Right lobe of liver (tissue), 6 donors: ENCODE results near the gene CYTH2. TPM values are rescaled to one million over a fixed set of nuclear protein-coding genes. Genes with fewer than 3 reads are reported as not detected.

Experiments used
- ATAC-seq, 4 donors: fragments of 200-7000 bp; cut with Tn5 transposase; one replicate each; pipeline ENCODE4 v1.9.1; 2020; ENCODE audit warnings: mild to moderate bottlenecking in 4 of 4, moderate library complexity in 4 of 4
- DNase-seq, 3 donors: peaks; one replicate each; pipeline ENCODE4 v3.0.0-alpha.2; 2020
- H3K27ac ChIP-seq, 3 donors: fragments of 200-600 bp; one replicate each; pipeline ENCODE4 v1.8.0; 2022
- H3K27me3 ChIP-seq, 2 donors: fragments of 200-600 bp; one replicate each; pipeline ENCODE4 v1.8.0; 2022
- H3K36me3 ChIP-seq, 4 donors: fragments of 200-600 bp; sonication (generic) in 1 of 4; one replicate each; pipeline versions ENCODE4 v1.5.1 to v1.8.0; 2017 to 2022; ENCODE audit warnings: control low read depth in 1 of 4
- H3K4me1 ChIP-seq, 4 donors: fragments of 200-600 bp; sonication (generic) in 1 of 4; one replicate each; pipeline versions ENCODE4 v1.5.1 to v1.8.0; 2017 to 2022; ENCODE audit warnings: control low read depth in 1 of 4
- H3K4me3 ChIP-seq, 3 donors: fragments of 200-600 bp; one replicate each; pipeline ENCODE4 v1.8.0; 2022
- H3K9me3 ChIP-seq, 4 donors: fragments of 200-600 bp; sonication (generic) in 1 of 4; one replicate each; pipeline versions ENCODE4 v1.5.1 to v1.8.0; 2017 to 2022; ENCODE audit warnings: control low read depth in 1 of 4
- CTCF ChIP-seq, 4 donors: fragments of 200-600 bp in 3 of 4; fragments of 450-650 bp in 1 of 4; IDR thresholded peaks; one replicate each; pipeline versions ENCODE4 v1.5.1 to v1.8.0; 2016 to 2022; ENCODE audit warnings: antibody characterized with exemption in 4 of 4, mild to moderate bottlenecking in 2 of 4
- POLR2A ChIP-seq: fragments of 450-650 bp; IDR thresholded peaks from one replicate; pipeline ENCODE4 v1.6.1; 2017; ENCODE audit warnings: antibody characterized with exemption, mild to moderate bottlenecking
- WGBS: methylation state at CpG from one replicate; pipeline ENCODE4 v1.1.6; 2018; ENCODE audit warnings: low coverage, low lambda C conversion rate; ENCODE audit not compliant: insufficient coverage; ENCODE audit errors: missing lambda C conversion rate; 5-methylcytosine and 5-hydroxymethylcytosine counted together
- intact Hi-C, 2 donors: fragments of 100-400 bp; cut with DNase I; formaldehyde crosslinking; loops; one replicate each; pipeline versions ENCODE4 v1.11.2 to v1.14.1; 2022
- total RNA-seq, 6 experiments: library from RNA; depleted of rRNA in 2 of 6; stranded (reverse); fragments of >200 nt in 2 of 6; fragmentation: NEBNext Ultra II Directional in 3 of 6; extraction: Animal tissue kit (Norgen Biotek cat#: 25700) in 3 of 6; gene quantifications; one replicate each; pipeline versions ENCODE4 v1.1.0 to v1.2.4, GENCODE V29; 2016 to 2023
- donor health status: DM: no; HTN: yes; CAD: no.
- donor health status: DM: no; HTN: no; CAD: no.
- donor health status: DM: no; HTN: no; CAD: no.
- donor health status: DM: no; HTN: yes; CAD: no.
- donor health status: DM: no; HTN: yes; CAD: no.

The CYTH2 gene
- total RNA-seq, 6 experiments from 2014 or later, result 7.7 to 22.7 (median 13.5) TPM

- peaks cover 0 to 51% (median 14%) of the 10 kb centered on the region in 4 donors for H3K36me3 ChIP-seq
- no peak for ATAC-seq
These were observed 18.7 kb upstream of the CYTH2 start for GRCh38 chr19:48450441-48450840.

GRCh38 chr19:48450863-48451262 is 18.3 kb upstream of the CYTH2 start:
- Histone ChIP-seq H3K4me3 (no peak overlapping the region), H3K36me3 (peaks cover 0 to 55% (median 14%) of the 10 kb centered on the region in 4 donors), H3K9me3 (no peaks in the 10 kb centered on the region), H3K27ac (no peak overlapping the region), H3K27me3 (no peaks in the 10 kb centered on the region), H3K4me1 (peaks cover 0 to 14% (median 4%) of the 10 kb centered on the region in 4 donors)
- intact Hi-C loops, result no loop called here
- TF ChIP-seq CTCF (IDR thresholded peaks at IDR 0.05) (no peak), POLR2A (no peak)
- peak in 1 of 3 donors; percentile 14 for DNase-seq
- WGBS, result 100% methylated on average over 2 of the region's 15 CpGs
- ATAC-seq, result no peak

More at GRCh38 chr19:48450441-48450840, 18.7 kb upstream of the CYTH2 start:
- TF ChIP-seq CTCF (IDR thresholded peaks at IDR 0.05) (no peak), POLR2A (no peak)
- peaks cover 0 to 15% (median 4%) of the 10 kb centered on the region in 4 donors for H3K4me1 ChIP-seq
- intact Hi-C loops, result no loop called here
- H3K9me3 ChIP-seq, result no peaks in the 10 kb centered on the region
- no peak for DNase-seq
- H3K27me3 ChIP-seq, result no peaks in the 10 kb centered on the region
- H3K27ac ChIP-seq, result no peak overlapping the region
- no peak overlapping the region for H3K4me3 ChIP-seq
- WGBS, result 60% methylated on average over 1 of the region's 23 CpGs

GRCh38 chr19:48451624-48452023 is 17.5 kb upstream of the CYTH2 start:
- Histone ChIP-seq H3K4me3 (no peak overlapping the region), H3K36me3 (peaks cover 0 to 56% (median 14%) of the 10 kb centered on the region in 4 donors), H3K27me3 (no peaks in the 10 kb centered on the region), H3K27ac (no peak overlapping the region), H3K4me1 (peaks cover 0 to 11% (median 2%) of the 10 kb centered on the region in 4 donors), H3K9me3 (no peaks in the 10 kb centered on the region)
- no peak for ATAC-seq
- intact Hi-C loops, result no loop called here
- 84% methylated on average over 5 of the region's 12 CpGs for WGBS
- TF ChIP-seq POLR2A, result no peak
- no peak for TF ChIP-seq CTCF (IDR thresholded peaks at IDR 0.05)
- no peak for DNase-seq

- no peaks in the 10 kb centered on the region for H3K27me3 ChIP-seq
- no peak for DNase-seq
- 77% methylated on average over 7 of the region's 33 CpGs for WGBS
- no peak overlapping the region for H3K4me3 ChIP-seq
- peaks cover 0 to 55% (median 11%) of the 10 kb centered on the region in 4 donors for H3K36me3 ChIP-seq
- H3K4me1 ChIP-seq, result peaks cover 0 to 10% (median 0%) of the 10 kb centered on the region in 4 donors
- intact Hi-C loops, result no loop called here
- TF ChIP-seq CTCF (IDR thresholded peaks at IDR 0.05) (no peak), POLR2A (no peak)
- H3K9me3 ChIP-seq, result no peaks in the 10 kb centered on the region
- no peak overlapping the region for H3K27ac ChIP-seq
- ATAC-seq, result peak in 2 of 4 donors; percentile 7 to 12
These were observed 16.6 kb upstream of the CYTH2 start for GRCh38 chr19:48452289-48453190.
